Fibroblast of lung (primary cell): ENCODE data around the gene WIZ.

Source experiments
- CTCF ChIP-seq, 2 donors: IDR thresholded peaks in 1 of 2; conservative IDR thresholded peaks in 1 of 2; 1 replicate in 1 of 2; 2 replicates in 1 of 2; pipeline ENCODE4 v1.5.1; 2011 to 2012; ENCODE audit warnings: low read length in 2 of 2, control low read depth in 1 of 2, inconsistent platforms in 1 of 2, low read depth in 1 of 2, mild to moderate bottlenecking in 1 of 2
- EZH2 ChIP-seq: IDR thresholded peaks from 2 replicates; pipeline ENCODE4 v1.5.1; 2012; ENCODE audit warnings: low read length, control low read depth, mild to moderate bottlenecking; ENCODE audit errors: missing control alignments

DNA sequence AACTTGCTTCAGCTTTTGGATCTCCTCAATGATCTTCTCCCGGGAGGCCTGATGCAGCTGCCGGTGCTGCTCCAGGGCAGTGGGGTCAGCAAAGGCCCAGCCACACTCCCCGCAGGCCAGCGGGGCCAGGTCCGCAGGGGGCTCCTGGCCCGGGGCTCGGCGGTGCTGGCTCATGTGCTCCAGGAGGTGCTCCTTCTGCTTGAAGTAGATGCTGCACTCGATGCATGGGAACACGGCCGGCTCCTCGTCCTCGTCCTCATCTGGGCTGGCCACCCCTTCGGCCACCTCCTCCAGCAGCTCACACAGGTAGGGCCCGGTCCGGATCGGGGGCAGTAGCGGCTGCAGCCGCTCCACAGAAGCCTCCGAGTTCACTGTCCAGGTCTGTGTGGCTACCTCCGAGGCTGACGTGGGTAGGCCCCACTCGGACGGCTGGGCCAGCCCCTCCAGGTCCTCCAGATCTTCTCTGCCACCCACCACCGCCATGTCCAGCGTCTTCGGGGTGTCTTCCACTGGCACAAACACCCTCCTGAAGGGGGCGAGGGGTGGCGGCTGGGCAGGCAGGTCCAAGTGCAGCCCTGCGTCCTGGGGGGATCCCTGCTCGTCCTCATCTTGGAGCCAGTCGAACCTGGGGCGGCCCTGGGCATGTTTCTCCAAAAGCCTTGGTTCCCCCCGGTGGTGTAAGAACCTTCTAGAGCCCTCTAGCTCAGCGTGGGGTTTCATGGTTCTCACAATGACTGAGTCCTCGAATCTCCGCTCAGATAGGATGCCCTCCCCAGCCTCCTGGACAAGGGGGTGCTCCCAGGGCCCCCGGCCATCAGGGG is 9.7 kb downstream of the WIZ start:
- TF ChIP-seq CTCF (conservative IDR thresholded peaks at IDR 0.05 in 1 of 2, IDR thresholded peaks at IDR 0.05 in 1 of 2; ENCODE audit: low read depth in 1 of 2, low read length in 2 of 2) (no peak), EZH2 (no peak)
